Lower leg skin (tissue), 3 donors: Measurements from ENCODE around the gene TM7SF3.

Source experiments
- CTCF ChIP-seq, 3 donors: fragments of 450-650 bp; IDR thresholded peaks; one replicate each; pipeline ENCODE4 v1.5.1; 2016; ENCODE audit warnings: antibody characterized with exemption in 3 of 3, mild to moderate bottlenecking in 3 of 3, moderate library complexity in 2 of 3
- POLR2A ChIP-seq, 2 donors: fragments of 450-650 bp; IDR thresholded peaks; one replicate each; pipeline ENCODE4 v1.6.1; 2016 to 2017; ENCODE audit warnings: antibody characterized with exemption in 2 of 2, mild to moderate bottlenecking in 1 of 2, moderate library complexity in 1 of 2

- TF ChIP-seq CTCF (IDR thresholded peaks at IDR 0.05) (no peak), POLR2A (IDR thresholded peaks at IDR 0.05) (no peak)
Measured at GRCh38 chr12:26940516-26941214, 73.5 kb downstream of the TM7SF3 start.
